D341Med (cell line): Measurements from ENCODE around the gene OTOS.
A peak's percentile ranks its signal among the peaks of the same experiment; 100 is the strongest.

Experiments
- DNase-seq: peaks from one replicate; pipeline ENCODE4 v3.0.0; 2012; ENCODE audit warnings: low spot score

OTOS gene

GRCh38 chr2:240151477-240152031 lies 11.1 kb upstream of the OTOS start:
- DNase-seq: no peak

- peak; percentile 80 for DNase-seq
Observed at GRCh38 chr2:240149943-240150784, 9.7 kb upstream of the OTOS start.

GRCh38 chr2:240147911-240148587 lies 7.6 kb upstream of the OTOS start:
- no peak for DNase-seq

GRCh38 chr2:240147382-240147781 lies 6.9 kb upstream of the OTOS start:
- no peak for DNase-seq

- no peak for DNase-seq
Observed at GRCh38 chr2:240146627-240147278, 6.3 kb upstream of the OTOS start.

- no peak for DNase-seq
Observed at GRCh38 chr2:240146141-240146561, 5.7 kb upstream of the OTOS start.

GRCh38 chr2:240145461-240145860 lies 5.0 kb upstream of the OTOS start:
- no peak for DNase-seq

GRCh38 chr2:240144649-240145261 lies 4.3 kb upstream of the OTOS start:
- no peak for DNase-seq

- DNase-seq: peak; percentile 90
Observed at GRCh38 chr2:240143801-240144648, 3.6 kb upstream of the OTOS start.

GRCh38 chr2:240143276-240143675 lies 2.8 kb upstream of the OTOS start:
- DNase-seq: no peak

- DNase-seq: no peak
Observed at GRCh38 chr2:240142859-240143258, 2.4 kb upstream of the OTOS start.

- DNase-seq: no peak
Observed at GRCh38 chr2:240142256-240142775, 1.9 kb upstream of the OTOS start.

- no peak for DNase-seq
Observed at GRCh38 chr2:240141736-240142135, 1.3 kb upstream of the OTOS start.

- DNase-seq: no peak
Observed at GRCh38 chr2:240140920-240141319, 462 bp upstream of the OTOS start.

- DNase-seq: no peak
Observed at GRCh38 chr2:240139666-240140393, 628 bp downstream of the OTOS start.

- no peak for DNase-seq
Observed at GRCh38 chr2:240139011-240139441, 1.4 kb downstream of the OTOS start.

- DNase-seq: no peak
Observed at GRCh38 chr2:240138254-240138984, 2.0 kb downstream of the OTOS start.

- DNase-seq: no peak
Observed at GRCh38 chr2:240137596-240138253, 2.7 kb downstream of the OTOS start.
